HG03066 (cell line): ENCODE measurements around the gene NHLRC4.
"Not testable (repeated sequence)": the region's sequence is repeated elsewhere in the genome, so short reads cannot be mapped to it uniquely, and the experiment has no call there.

Source experiments
- ATAC-seq: cut with Tn5 transposase; IDR thresholded peaks from one replicate; pipeline ENCODE4 v1.9.1; 2021; ENCODE audit warnings: low read depth; ENCODE audit not compliant: unreplicated experiment

Gene NHLRC4

DNA sequence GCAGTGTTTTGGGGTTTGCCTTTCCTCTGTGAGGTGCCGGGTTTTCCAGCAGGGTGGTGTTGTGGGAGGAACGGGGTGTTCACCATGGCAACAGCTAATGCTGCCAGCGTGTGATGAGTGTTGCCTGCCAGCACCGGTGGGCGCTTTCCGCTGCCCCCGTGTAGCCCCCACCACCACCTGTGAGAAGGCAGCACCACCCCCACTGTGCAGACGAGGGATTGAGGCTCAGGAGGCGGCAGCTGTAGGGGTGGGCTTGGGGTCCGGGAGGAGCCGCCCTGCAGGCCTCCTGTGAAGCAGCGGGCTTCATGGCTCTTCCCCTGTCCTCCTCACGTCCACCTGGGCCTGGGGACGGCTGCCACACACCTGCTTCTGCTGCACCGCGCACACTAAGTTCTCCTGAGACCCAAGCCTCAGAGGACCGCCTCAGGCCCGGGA, 28.3 kb downstream of the NHLRC4 start:
- no peak for ATAC-seq

DNA sequence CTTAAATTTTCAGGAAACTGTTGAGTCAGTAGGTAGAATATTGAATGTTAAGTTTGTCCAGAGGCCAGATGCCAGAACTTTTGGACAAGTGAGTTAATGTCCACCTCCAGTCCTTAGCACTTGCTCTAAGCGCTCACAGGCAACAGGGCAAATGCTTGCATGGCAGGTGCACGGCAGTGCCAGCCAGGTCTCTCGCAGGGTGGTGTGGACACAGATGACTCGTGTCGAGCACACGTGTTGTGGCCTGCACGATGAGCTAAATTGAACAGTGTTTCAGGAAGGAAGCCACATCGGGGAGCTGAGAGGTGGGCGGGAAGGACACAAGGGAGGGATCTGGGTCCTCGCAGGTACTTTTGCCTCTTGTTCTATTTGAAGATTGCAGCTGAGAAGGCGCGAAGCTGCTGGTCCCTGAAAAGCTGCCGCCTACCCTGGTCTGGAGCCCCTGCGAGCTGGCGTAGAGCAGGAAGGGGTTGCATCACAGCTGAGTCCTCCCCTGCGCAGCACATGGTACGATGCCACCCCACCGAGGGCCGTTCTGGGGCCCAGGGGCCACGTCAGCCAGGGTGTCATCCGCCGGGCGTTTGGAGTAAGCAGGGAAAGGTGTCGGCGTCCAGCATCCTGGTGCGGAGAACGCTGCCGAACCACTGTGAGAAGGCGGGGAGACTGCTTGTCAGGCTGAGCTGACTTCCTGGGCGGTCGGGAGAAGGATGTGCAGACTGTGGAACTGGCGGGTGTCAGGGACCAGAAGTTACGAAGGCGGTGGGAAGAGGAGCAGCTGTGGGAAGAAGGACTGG, 29.3 kb downstream of the NHLRC4 start:
- no peak for ATAC-seq

DNA sequence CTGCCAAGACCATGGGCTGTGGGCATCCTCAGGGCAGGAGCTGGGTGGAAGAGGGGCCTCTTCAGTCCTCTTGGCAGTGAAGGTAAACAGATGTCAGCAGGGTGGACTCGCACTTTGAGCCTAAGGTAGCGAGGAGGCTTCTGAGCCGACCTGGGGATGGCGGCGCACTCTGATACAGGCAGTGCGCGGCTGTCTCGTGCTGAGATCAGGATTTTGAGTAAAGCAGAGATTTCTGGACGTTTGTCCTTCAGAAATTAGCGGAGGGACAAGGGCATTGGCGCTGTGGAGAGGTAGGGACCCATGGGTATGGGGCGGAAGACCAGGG, 29.9 kb downstream of the NHLRC4 start:
- ATAC-seq: no peak

DNA sequence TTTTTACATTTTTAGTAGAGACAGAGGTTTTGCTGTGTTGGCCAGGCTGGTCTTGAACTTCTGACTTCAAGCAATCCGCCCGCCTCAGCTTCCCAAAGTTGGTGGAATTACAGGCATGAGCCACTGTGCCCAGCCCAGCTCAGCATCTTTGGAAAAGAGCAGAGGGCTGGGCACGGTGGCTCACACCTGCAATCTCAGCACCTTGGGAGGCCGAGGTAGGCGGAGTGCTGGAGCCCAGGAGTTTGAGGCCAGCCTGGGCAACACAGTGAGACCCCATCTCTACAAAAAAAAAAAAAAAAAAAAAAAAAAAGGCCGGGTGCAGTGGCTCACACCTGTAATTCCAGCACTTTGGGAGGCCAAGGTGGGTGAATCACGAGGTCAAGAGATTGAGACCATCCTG, 30.9 kb downstream of the NHLRC4 start:
- ATAC-seq: not testable (repeated sequence)

DNA sequence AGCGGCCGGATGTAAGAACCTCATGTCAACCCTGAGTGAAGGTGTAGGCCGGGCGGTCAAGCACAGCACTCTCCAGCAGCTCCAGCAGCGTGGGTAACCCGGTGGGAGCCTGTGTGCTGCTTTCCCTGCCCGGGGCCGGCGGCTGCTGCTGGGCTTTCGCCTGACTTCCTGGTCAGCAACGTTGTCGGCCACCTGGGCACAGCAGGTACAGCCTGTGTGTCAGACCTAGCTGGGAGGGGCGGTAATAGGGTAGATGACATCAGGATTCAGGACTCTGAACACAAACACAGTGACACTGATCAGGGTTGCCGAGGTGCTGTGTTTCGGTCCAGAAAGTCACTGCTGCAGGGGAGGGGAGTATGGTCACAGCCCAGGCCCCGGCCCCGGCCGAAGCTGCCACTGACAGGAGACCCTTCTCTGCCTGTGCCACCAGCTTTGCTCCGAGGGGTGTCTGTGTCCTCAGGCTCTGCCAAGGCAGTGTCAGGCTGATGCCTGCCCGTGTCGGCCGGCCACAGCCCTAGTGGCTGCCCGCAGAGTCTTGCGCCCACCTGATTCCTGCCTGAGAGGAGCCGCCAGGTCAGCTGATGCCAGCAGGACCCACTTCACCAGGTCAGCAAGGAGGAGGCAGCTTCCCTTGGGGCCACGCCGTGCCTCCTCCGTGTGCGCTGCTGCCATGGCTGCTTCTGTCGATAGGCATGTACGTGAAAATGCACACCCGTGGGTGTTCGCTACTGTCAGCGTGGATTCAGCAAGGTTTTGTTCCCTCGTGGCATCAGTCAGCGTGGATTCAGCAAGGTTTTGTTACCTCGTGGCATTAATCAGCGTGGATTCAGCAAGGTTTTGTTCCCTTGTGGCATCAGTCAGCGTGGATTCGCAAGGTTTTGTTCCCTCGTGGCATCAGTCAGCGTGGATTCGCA, 32.3 kb downstream of the NHLRC4 start:
- ATAC-seq: no peak

DNA sequence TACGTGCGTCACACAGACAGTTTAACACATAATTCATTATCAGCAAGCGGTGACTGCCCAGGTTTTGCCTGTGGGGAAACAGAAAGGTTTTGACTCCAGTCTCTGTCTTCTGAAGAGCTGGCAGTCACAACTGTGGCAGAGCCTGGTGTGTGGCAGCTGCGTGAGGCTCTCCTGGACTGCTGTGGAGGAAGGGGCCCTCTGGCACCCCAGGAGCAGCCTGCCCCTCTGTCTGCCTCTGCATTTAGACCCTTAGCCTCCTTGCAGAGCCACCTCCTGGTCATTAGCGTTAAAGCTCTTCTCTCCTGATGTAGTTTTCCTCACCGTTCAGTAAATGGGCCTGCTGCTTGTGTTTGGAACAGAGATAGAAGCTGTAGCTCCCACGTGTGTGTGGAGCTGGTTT, 34.0 kb downstream of the NHLRC4 start:
- ATAC-seq: no peak

DNA sequence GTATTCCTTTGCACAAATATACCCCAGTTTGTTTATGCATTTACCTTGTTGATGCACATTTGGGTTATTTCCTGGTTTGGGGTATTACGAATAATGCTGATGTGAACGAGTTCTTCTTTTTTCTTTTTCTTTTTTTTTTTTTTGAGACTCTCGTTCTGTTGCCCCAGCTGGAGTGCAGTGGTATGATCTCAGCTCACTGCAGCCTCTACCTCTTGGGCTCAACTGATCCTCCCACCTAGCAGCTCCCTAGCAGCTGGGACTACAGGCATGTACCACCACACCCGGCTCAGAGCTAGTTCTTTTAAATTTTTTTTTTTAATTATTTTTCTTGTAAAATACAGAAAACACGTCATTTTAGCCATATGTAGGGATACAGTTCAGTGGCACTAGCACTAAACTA, 37.1 kb downstream of the NHLRC4 start:
- no peak for ATAC-seq

DNA sequence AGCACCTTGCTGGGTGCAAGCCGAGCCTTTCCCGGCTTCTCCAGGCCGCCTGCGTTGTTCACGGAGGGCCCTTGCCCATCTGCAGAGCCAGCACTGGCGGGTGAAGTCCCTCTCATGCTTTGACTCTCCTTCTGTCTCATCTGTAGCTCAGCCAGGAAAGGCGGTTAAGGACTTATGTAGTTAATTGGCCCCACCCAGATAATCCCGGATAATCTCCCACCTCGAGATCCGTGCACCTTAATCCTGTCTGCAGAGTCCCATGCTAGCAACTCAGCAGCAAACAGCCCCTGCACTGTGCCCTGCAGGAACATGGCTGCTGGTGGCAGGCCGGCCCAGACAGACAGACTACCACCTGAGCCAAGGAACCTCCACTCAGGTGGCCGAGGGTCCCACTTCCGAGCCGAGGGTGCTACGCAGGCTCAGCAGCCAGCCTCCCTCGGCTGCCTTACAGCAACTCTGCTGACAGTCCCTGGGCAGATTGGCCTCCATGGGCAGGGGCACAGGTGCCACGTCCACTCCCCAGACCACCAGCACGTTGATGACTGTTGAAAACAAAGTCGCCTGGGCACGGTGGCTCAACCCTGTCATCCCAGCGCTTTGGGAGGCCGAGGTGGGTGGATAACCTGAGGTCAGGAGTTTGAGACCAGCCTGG, 40.0 kb downstream of the NHLRC4 start:
- no peak for ATAC-seq

DNA sequence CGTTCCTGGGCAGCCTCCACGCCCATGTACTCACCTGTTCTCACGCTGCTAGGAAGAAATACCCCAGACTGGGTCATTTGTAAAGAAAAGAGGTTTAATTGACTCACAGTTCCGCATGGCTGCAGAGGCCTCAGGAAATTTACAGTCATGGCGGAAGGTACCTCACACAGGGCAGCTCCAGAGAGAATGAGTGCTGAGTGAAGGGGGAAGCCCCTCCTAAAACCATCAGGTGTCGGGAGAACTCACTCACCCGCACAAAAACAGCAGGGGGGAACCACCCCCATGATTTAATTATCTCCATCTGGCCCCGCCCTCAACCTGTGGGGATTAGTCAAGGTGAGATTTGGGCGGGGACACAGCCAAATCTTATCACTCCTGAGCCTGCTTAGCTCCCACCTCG, 41.2 kb downstream of the NHLRC4 start:
- ATAC-seq: no peak

DNA sequence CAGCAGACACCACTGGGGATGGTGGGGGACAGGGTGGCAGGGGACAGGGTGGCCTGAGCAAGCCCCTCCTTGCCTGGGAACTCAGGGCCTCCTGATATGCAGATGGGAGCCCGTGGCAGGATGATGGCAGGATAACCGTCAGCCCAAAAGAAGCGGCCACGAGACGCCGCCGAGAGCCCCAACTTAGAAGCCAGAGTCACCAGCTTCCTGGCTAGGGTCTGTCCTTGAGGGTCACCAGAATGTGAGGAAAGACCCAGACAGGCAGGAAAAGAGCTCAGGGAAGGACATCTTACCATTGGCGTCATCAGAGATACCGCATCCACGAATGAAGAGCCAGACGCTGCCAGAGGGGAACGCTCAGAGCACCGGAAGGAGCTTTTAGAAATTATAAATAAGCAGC, 42.5 kb downstream of the NHLRC4 start:
- no peak for ATAC-seq

DNA sequence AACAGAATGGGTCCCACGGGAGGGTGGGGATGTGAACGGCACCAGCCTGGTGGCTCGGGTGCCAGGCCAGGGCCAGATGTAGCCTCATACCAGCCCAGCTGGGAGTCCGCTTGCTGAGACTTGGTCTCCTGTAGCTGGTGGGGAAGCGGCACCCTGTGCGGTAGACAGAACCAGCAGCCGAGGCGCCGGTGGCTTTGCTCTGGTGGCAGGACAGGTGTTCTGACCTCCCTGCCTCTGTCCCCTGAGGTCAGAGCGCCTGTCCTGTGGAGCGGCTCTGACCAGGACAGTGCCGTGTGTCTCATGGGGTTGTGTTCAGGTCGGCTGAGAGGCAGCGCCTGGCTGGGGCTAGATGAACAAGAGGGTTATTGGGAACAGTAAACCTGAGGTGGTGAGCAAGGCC, 43.2 kb downstream of the NHLRC4 start:
- ATAC-seq: no peak

DNA sequence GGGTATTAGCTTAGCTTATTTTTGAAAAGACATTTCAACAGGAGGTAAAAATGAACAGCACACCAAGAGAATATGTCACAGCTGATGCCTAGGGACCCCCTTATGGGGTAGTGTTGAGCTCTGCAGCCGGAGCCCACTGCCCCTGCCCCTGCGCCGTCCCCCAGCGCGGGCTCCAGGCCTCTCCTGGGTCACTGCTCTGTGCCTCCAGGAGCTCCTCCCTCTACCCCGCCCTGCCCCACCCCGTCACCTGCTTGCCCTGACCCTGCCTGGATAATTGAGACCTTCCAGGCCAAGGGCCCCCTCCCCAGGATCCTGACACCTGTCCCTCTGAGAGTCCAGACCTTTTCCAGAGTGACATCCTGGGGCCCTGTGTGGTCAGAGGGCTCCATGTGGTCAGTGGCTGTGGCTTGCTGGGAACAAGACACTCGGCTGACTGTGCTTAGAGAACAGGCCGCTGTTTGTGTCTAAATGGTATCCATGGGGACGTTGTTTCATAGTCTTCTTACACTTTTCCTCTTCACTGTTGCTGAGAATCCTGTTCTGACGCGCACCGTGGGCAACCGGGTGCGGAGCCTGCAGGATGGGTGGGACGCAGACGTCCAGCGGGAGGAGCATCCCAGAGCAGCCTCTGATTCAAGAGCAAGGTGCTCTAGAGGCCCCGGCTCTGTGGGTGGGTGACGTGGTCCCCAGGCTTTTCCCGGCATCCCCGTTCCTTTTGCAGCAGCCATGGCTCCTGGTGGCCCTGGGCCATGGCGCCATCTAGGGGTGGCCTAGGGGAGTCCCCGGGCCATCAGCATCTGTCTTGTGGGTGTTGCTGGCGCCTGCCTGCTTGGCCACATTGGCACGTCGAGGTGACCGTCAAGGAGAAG, 43.9 kb downstream of the NHLRC4 start:
- ATAC-seq: no peak

DNA sequence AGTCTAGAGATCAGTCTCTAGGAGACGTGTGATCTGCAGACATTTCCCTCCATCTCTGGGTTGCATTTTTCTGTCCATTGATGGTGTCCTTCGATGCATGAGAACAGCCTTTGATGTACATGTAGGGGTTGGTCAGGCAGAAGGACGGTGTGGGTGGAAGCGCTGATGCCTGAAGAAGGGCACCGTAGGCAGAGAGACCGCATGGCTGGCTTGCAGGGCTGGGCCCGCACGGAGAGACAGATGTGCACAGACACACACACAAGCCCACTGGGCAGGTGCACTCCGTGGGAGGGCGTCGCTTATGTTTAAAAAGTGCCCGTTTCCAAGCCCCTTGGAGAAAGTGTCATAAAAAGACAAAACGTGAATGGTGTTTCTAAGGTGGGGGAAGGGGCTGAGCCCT, 48.3 kb downstream of the NHLRC4 start:
- ATAC-seq: no peak

DNA sequence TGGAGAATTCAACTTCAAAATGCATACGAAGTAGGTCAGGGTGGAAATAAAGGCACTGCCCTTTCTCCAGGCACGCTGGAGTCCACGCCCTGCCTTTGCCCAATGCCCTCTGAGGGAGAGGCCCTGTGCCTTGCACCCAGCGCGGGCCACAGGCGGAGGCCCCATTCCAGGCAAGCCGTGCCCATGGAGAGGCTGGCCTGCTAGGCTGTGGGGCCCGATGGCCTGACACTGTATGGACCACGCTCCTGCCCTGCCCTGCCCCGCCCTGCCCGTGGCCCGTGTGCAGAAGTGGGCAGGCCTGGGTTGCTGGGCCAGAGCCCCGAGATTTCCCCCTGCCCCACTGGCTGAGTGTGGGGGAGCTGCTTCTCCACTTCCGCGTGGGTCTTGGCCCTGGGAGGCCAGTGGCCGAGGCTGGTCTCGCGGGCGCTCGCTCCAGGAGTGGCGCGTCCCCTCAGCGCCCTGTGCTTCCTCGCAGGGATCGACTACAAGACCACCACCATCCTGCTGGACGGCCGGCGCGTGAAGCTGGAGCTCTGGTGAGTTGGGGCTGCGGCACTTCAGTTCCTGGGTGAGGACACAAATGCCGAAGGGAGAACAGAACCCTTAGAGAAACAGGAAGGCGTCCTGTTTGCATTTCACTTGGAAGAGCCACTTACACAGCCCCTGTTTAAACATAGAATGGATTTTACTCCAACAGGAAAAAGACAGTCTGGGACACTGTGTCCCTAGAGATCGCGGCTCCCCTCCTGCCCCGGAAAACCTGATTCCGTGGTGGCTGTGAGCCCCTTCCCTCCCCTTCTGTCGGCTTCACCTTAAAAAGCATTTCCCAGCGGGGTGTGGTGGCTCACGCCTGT, 50.2 kb downstream of the NHLRC4 start:
- no peak for ATAC-seq

DNA sequence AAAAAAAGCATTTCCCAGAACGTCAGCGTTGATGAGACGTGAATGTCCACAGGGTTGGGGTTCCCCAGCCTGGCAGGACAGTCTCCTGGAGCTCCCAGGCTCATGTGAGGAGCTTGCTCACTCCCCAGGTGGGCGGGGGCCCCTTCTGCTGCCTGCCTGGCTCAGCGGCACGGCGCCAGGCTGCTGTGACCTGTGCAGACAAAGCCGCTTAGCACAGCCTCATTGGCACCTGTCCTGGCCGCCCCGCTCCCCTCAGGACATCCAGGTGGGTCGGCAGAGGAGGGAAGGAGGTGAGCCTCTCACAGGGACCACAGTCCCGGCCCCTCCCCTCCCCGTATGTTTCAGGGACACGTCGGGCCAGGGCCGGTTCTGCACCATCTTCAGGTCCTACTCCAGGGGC, 51.0 kb downstream of the NHLRC4 start:
- no peak for ATAC-seq
